ENCODE data around the gene HSPA8. TPM values are rescaled to one million over a fixed set of nuclear protein-coding genes. Genes with fewer than 3 reads are reported as not detected.
"Not testable (repeated sequence)": the region's sequence is repeated elsewhere in the genome, so short reads cannot be mapped to it uniquely, and the experiment has no call there.

Gene HSPA8
- polyA plus RNA-seq (ENCODE audit: insufficient read length in 3 of 3) = 1,000 to 10,000 TPM; 1,463 to 1,647 (median 1,521) TPM

- DNase-seq (ENCODE audit: low read depth in 3 of 3, low spot score in 2 of 3) = no peak
Observed at GRCh38 chr11:123061403-123062157, at the start of gene HSPA8. Gene HSPA8 (minus strand): TSS chr11:123062136. CDS start chr11:123061324, 812 bp downstream.

- DNase-seq (ENCODE audit: low read depth in 3 of 3, low spot score in 2 of 3) = no peak
Observed at GRCh38 chr11:123111465-123111864, 49.5 kb upstream of the HSPA8 start.

- DNase-seq (ENCODE audit: low read depth in 3 of 3, low spot score in 2 of 3) = no peak
Observed at GRCh38 chr11:123110397-123110796, 48.5 kb upstream of the HSPA8 start.

GRCh38 chr11:123107945-123108495 lies 46.1 kb upstream of the HSPA8 start:
- no peak for DNase-seq (ENCODE audit: low read depth in 3 of 3, low spot score in 2 of 3)

- DNase-seq (ENCODE audit: low read depth in 3 of 3, low spot score in 2 of 3) = no peak
Observed at GRCh38 chr11:123104697-123105096, 42.8 kb upstream of the HSPA8 start.

- peak; percentile 65 to 68 (median 66) for DNase-seq (ENCODE audit: low read depth in 3 of 3, low spot score in 2 of 3)
Observed at GRCh38 chr11:123103326-123103980, 41.5 kb upstream of the HSPA8 start.

GRCh38 chr11:123100379-123101085 lies 38.6 kb upstream of the HSPA8 start:
- DNase-seq (ENCODE audit: low read depth in 3 of 3, low spot score in 2 of 3) = no peak

- DNase-seq (ENCODE audit: low read depth in 3 of 3, low spot score in 2 of 3) = no peak
Observed at GRCh38 chr11:123098990-123099389, 37.1 kb upstream of the HSPA8 start.

- DNase-seq (ENCODE audit: low read depth in 3 of 3, low spot score in 2 of 3) = no peak
Observed at GRCh38 chr11:123093739-123094138, 31.8 kb upstream of the HSPA8 start.

- no peak for DNase-seq (ENCODE audit: low read depth in 3 of 3, low spot score in 2 of 3)
Observed at GRCh38 chr11:123091506-123091905, 29.6 kb upstream of the HSPA8 start.

GRCh38 chr11:123090168-123090567 lies 28.2 kb upstream of the HSPA8 start:
- not testable (repeated sequence) for DNase-seq (ENCODE audit: low read depth in 3 of 3, low spot score in 2 of 3)

- not testable (repeated sequence) for DNase-seq (ENCODE audit: low read depth in 3 of 3, low spot score in 2 of 3)
Observed at GRCh38 chr11:123088896-123089295, 27.0 kb upstream of the HSPA8 start.

GRCh38 chr11:123087657-123088056 lies 25.7 kb upstream of the HSPA8 start:
- DNase-seq (ENCODE audit: low read depth in 3 of 3, low spot score in 2 of 3) = not testable (repeated sequence)

- DNase-seq (ENCODE audit: low read depth in 3 of 3, low spot score in 2 of 3) = no peak
Observed at GRCh38 chr11:123086305-123086704, 24.4 kb upstream of the HSPA8 start.

- DNase-seq (ENCODE audit: low read depth in 3 of 3, low spot score in 2 of 3) = no peak
Observed at GRCh38 chr11:123085497-123085896, 23.6 kb upstream of the HSPA8 start.

- no peak for DNase-seq (ENCODE audit: low read depth in 3 of 3, low spot score in 2 of 3)
Observed at GRCh38 chr11:123084454-123084853, 22.5 kb upstream of the HSPA8 start.

- DNase-seq (ENCODE audit: low read depth in 3 of 3, low spot score in 2 of 3) = no peak
Observed at GRCh38 chr11:123083623-123084029, 21.7 kb upstream of the HSPA8 start.

- no peak for DNase-seq (ENCODE audit: low read depth in 3 of 3, low spot score in 2 of 3)
Observed at GRCh38 chr11:123082977-123083376, 21.0 kb upstream of the HSPA8 start.

- no peak for DNase-seq (ENCODE audit: low read depth in 3 of 3, low spot score in 2 of 3)
Observed at GRCh38 chr11:123080015-123080414, 18.1 kb upstream of the HSPA8 start.

- DNase-seq (ENCODE audit: low read depth in 3 of 3, low spot score in 2 of 3) = no peak
Observed at GRCh38 chr11:123076484-123076883, 14.5 kb upstream of the HSPA8 start.
